Activated naive CD8-positive, alpha-beta T cell treated with anti-CD3 and anti-CD28 coated beads, Interleukin-2, amount 50 U/mL, for 24 hours (primary cell): ENCODE data around the gene PHOSPHO1.
A peak's percentile ranks its signal among the peaks of the same experiment; 100 is the strongest.
"Not testable (repeated sequence)": the region's sequence is repeated elsewhere in the genome, so short reads cannot be mapped to it uniquely, and the experiment has no call there.

Experiments
- ATAC-seq: fragments of 150-1000 bp; cut with Tn5 transposase; one replicate; pipeline ENCODE4 v1.10.0; 2021
- DNase-seq: peaks from one replicate; pipeline ENCODE4 v3.0.0; 2021
- H3K27ac Mint-ChIP-seq: one replicate; pipeline ENCODE4 v1.8.0; 2021; ENCODE audit warnings: mild to moderate bottlenecking, mixed read lengths
- H3K27me3 Mint-ChIP-seq: one replicate; pipeline ENCODE4 v1.8.0; 2021; ENCODE audit warnings: mixed read lengths
- H3K36me3 Mint-ChIP-seq: one replicate; pipeline ENCODE4 v1.8.0; 2021; ENCODE audit warnings: low read depth, mixed read lengths
- H3K4me1 Mint-ChIP-seq: one replicate; pipeline ENCODE4 v1.8.0; 2021; ENCODE audit warnings: mixed read lengths
- H3K4me3 Mint-ChIP-seq: one replicate; pipeline ENCODE4 v1.8.0; 2021; ENCODE audit warnings: mild to moderate bottlenecking, moderate library complexity, mixed read lengths
- H3K9me3 Mint-ChIP-seq: one replicate; pipeline ENCODE4 v1.8.0; 2021; ENCODE audit warnings: mixed read lengths

The PHOSPHO1 gene

GRCh38 chr17:49197346-49197998 lies 33.1 kb downstream of the PHOSPHO1 start:
- Mint-ChIP-seq H3K4me3 (no peak overlapping the region), H3K27ac (no peak overlapping the region), H3K36me3 (peaks cover 3% of the 10 kb centered on the region), H3K27me3 (peaks cover 4% of the 10 kb centered on the region), H3K4me1 (peaks cover 34% of the 10 kb centered on the region), H3K9me3 (no peaks in the 10 kb centered on the region)
- DNase-seq (no peak), ATAC-seq (no peak)

GRCh38 chr17:49196520-49196919 lies 34.1 kb downstream of the PHOSPHO1 start:
- Mint-ChIP-seq H3K27ac (no peak overlapping the region), H3K4me1 (peaks cover 44% of the 10 kb centered on the region), H3K36me3 (peaks cover 6% of the 10 kb centered on the region), H3K27me3 (peaks cover 8% of the 10 kb centered on the region), H3K9me3 (no peaks in the 10 kb centered on the region), H3K4me3 (no peak overlapping the region)
- ATAC-seq (no peak), DNase-seq (no peak)

GRCh38 chr17:49195751-49196150 lies 34.8 kb downstream of the PHOSPHO1 start:
- no peak for DNase-seq
- Mint-ChIP-seq H3K4me1 (peaks cover 48% of the 10 kb centered on the region), H3K4me3 (peak overlapping the region; percentile 8), H3K27ac (no peak overlapping the region), H3K9me3 (no peaks in the 10 kb centered on the region), H3K27me3 (peaks cover 8% of the 10 kb centered on the region), H3K36me3 (peaks cover 6% of the 10 kb centered on the region)
- no peak for ATAC-seq

GRCh38 chr17:49194297-49194607 lies 36.3 kb downstream of the PHOSPHO1 start:
- Mint-ChIP-seq H3K4me3 (peak overlapping the region; percentile 90), H3K36me3 (peaks cover 6% of the 10 kb centered on the region), H3K9me3 (no peaks in the 10 kb centered on the region), H3K4me1 (peaks cover 53% of the 10 kb centered on the region), H3K27ac (peak overlapping the region; percentile 60), H3K27me3 (peaks cover 8% of the 10 kb centered on the region)
- no peak for ATAC-seq
- DNase-seq, result no peak

- no peak for ATAC-seq
- H3K9me3 Mint-ChIP-seq, result no peaks in the 10 kb centered on the region
- H3K36me3 Mint-ChIP-seq, result peaks cover 6% of the 10 kb centered on the region
- H3K27me3 Mint-ChIP-seq, result peaks cover 8% of the 10 kb centered on the region
- peak; percentile 35 for DNase-seq
- H3K27ac Mint-ChIP-seq, result peak overlapping the region; percentile 96
- H3K4me1 Mint-ChIP-seq, result peaks cover 53% of the 10 kb centered on the region
- H3K4me3 Mint-ChIP-seq, result peak overlapping the region; percentile 90
Measured at GRCh38 chr17:49193513-49194296, 36.9 kb downstream of the PHOSPHO1 start.

GRCh38 chr17:49191917-49192741 lies 38.5 kb downstream of the PHOSPHO1 start:
- Mint-ChIP-seq H3K27me3 (peaks cover 8% of the 10 kb centered on the region), H3K36me3 (peaks cover 6% of the 10 kb centered on the region), H3K9me3 (no peaks in the 10 kb centered on the region), H3K4me1 (peaks cover 51% of the 10 kb centered on the region), H3K4me3 (peak overlapping the region; percentile 90), H3K27ac (peak overlapping the region; percentile 96)
- ATAC-seq (peak; percentile 74), DNase-seq (peak; percentile 89)

GRCh38 chr17:49191409-49191916 lies 39.1 kb downstream of the PHOSPHO1 start:
- peak; percentile 1 for ATAC-seq
- Mint-ChIP-seq H3K4me3 (peak overlapping the region; percentile 90), H3K9me3 (no peaks in the 10 kb centered on the region), H3K27me3 (peaks cover 8% of the 10 kb centered on the region), H3K36me3 (peaks cover 6% of the 10 kb centered on the region), H3K4me1 (peaks cover 50% of the 10 kb centered on the region), H3K27ac (peak overlapping the region; percentile 96)
- DNase-seq, result no peak

- Mint-ChIP-seq H3K36me3 (peaks cover 6% of the 10 kb centered on the region), H3K4me1 (peaks cover 49% of the 10 kb centered on the region), H3K27me3 (peaks cover 8% of the 10 kb centered on the region), H3K9me3 (peaks cover 4% of the 10 kb centered on the region), H3K4me3 (no peak overlapping the region), H3K27ac (peak overlapping the region; percentile 20)
- ATAC-seq (no peak), DNase-seq (no peak)
Measured at GRCh38 chr17:49190932-49191331, 39.7 kb downstream of the PHOSPHO1 start.

GRCh38 chr17:49187301-49187700 lies 43.3 kb downstream of the PHOSPHO1 start:
- DNase-seq (no peak), ATAC-seq (no peak)
- no peak overlapping the region for H3K4me3 Mint-ChIP-seq
- peaks cover 7% of the 10 kb centered on the region for H3K9me3 Mint-ChIP-seq
- H3K36me3 Mint-ChIP-seq, result peaks cover 4% of the 10 kb centered on the region
- peaks cover 3% of the 10 kb centered on the region for H3K27me3 Mint-ChIP-seq
- H3K27ac Mint-ChIP-seq, result no peak overlapping the region
- H3K4me1 Mint-ChIP-seq, result peaks cover 17% of the 10 kb centered on the region

GRCh38 chr17:49185381-49185780 lies 45.2 kb downstream of the PHOSPHO1 start:
- not testable (repeated sequence) for ATAC-seq, H3K9me3 Mint-ChIP-seq, H3K4me1 Mint-ChIP-seq, H3K27ac Mint-ChIP-seq, H3K27me3 Mint-ChIP-seq, H3K4me3 Mint-ChIP-seq, DNase-seq, H3K36me3 Mint-ChIP-seq

GRCh38 chr17:49184522-49184921 lies 46.1 kb downstream of the PHOSPHO1 start:
- H3K27me3 Mint-ChIP-seq, H3K4me1 Mint-ChIP-seq, H3K9me3 Mint-ChIP-seq, DNase-seq, H3K36me3 Mint-ChIP-seq, ATAC-seq, H3K27ac Mint-ChIP-seq, H3K4me3 Mint-ChIP-seq: not testable (repeated sequence)

GRCh38 chr17:49183801-49184200 lies 46.8 kb downstream of the PHOSPHO1 start:
- no peak for ATAC-seq
- H3K4me1 Mint-ChIP-seq, result peaks cover 4% of the 10 kb centered on the region

GRCh38 chr17:49183341-49183740 lies 47.2 kb downstream of the PHOSPHO1 start:
- DNase-seq, result no peak
- Mint-ChIP-seq H3K4me1 (peaks cover 4% of the 10 kb centered on the region), H3K4me3 (no peak overlapping the region), H3K9me3 (peaks cover 7% of the 10 kb centered on the region), H3K27ac (no peak overlapping the region), H3K36me3 (peaks cover 3% of the 10 kb centered on the region), H3K27me3 (no peaks in the 10 kb centered on the region)
- no peak for ATAC-seq

More at GRCh38 chr17:49183801-49184200, 46.8 kb downstream of the PHOSPHO1 start:
- Mint-ChIP-seq H3K27ac (no peak overlapping the region), H3K36me3 (peaks cover 3% of the 10 kb centered on the region), H3K27me3 (no peaks in the 10 kb centered on the region), H3K4me3 (no peak overlapping the region), H3K9me3 (peaks cover 7% of the 10 kb centered on the region)
- DNase-seq, result no peak

GRCh38 chr17:49180998-49181635 lies 49.5 kb downstream of the PHOSPHO1 start:
- H3K36me3 Mint-ChIP-seq, result peaks cover 3% of the 10 kb centered on the region

More at GRCh38 chr17:49180998-49181635, 49.5 kb downstream of the PHOSPHO1 start:
- no peak for ATAC-seq
- Mint-ChIP-seq H3K4me1 (peaks cover 4% of the 10 kb centered on the region), H3K27ac (no peak overlapping the region), H3K4me3 (no peak overlapping the region), H3K9me3 (peaks cover 5% of the 10 kb centered on the region), H3K27me3 (no peaks in the 10 kb centered on the region)
- no peak for DNase-seq
